8988T (cell line): ENCODE data around the gene GFAP.
A peak's percentile ranks its signal among the peaks of the same experiment; 100 is the strongest.

Experiments
- DNase-seq: peaks from one replicate; pipeline ENCODE4 v3.0.0; 2011

Gene GFAP

GRCh38 chr17:44912763-44913544 lies 2.3 kb downstream of the GFAP start:
- no peak for DNase-seq

DNA sequence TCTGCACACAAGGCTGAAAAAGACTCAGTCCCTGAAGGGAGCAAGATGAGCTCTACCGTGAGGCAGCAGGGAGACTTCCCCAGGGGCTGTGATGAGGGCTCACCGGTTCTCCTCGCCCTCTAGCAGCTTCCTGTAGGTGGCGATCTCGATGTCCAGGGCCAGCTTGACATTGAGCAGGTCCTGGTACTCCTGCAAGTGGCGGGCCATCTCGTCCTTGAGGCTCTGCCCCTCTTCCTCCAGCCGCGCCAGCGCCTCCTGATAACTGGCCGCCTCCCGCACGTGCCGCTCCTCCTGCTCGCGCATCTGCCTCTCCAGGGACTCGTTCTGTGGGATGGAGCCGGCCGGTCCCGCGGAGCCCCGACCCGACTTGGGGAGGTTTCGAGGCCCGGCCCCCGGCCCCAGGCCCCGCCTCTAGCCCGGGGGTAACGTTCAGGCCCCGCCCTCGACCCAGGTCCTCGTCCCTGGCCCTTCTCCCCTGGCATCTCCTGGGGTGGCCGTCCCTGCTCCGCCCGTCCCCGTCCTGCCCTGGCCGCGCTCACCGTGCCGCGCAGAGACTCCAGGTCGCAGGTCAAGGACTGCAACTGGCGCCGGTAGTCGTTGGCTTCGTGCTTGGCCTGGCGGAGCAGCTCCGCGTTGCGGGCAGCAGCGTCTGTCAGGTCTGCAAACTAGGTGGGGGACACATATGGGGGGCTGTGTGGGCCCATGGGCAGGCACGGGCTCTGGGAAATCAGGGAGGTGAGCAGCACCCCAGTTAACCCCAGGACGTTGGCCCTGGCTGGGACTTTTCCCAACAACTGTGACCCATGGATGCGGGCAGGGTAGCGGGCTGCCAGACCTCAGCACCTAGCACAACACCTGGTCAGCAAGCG lies 3.9 kb downstream of the GFAP start:
- peak; percentile 84 for DNase-seq

- no peak for DNase-seq
Observed at GRCh38 chr17:44910231-44911106, 4.8 kb downstream of the GFAP start.

- no peak for DNase-seq
Observed at GRCh38 chr17:44909681-44910144, 5.6 kb downstream of the GFAP start.

GRCh38 chr17:44908761-44909326 lies 6.5 kb downstream of the GFAP start:
- DNase-seq: no peak

DNA sequence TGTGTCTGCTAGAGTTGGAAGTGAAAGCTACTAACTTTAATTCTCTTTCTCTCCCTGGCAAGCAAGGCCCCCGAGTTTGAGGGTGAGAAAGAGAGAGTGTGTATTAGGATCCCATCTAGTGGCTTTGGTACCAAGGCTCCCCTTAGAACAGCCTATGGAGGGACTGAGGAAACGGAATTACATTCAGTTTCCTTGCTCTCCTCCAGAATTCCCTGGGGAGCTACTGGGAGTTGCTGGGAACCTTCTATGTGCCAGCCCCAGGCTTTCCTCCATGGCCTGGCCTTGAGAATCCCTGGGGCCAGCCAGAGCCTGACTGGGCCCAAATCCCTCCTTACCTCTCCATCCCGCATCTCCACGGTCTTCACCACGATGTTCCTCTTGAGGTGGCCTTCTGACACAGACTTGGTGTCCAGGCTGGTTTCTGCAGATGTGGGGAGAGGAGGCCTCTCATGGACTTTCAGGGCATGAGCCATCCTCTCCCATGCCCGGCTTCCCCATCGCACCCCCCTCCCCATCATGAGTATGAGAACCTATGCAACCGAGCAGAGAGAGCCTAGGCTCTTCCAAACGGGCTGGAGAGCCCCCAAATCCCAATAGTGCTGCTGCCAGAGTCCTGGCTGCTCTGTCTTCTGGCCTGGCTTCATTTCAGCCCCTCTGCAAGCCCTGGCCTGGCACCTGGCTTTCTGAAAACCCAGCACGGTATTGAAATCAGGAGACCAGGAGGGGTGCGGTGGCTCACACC lies 7.4 kb downstream of the GFAP start:
- DNase-seq: no peak

GRCh38 chr17:44906763-44907728 lies 8.3 kb downstream of the GFAP start:
- DNase-seq: no peak

DNA sequence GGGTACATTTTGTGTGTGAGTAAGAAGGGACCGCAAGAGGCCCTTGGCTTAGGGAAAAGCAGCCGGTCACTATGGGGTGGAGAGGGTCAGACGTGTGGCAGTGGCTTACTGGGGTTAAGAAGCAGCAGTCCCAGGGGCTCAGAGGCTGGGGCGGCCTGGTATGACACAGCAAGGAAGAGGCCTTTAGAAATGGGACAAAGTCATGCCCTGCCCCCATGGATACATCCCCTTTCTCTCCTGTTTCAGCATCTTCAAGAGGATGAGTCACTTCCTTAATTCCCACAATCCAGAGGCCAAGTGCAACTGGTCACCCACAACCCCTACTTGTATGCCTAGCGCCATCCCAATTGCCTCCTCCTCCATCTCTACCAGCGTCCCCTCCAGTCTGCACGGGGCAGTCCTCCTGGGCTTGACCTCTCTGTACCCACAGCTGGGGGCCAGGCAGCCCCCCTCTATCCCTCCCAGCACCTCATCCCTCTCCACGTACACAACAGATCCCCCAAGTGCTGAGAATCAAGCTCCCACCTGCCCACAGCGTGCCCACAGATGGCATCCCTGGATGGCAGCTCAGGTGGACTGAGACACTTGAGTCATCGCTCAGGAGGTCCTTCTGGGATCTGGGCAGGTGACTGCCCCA lies 9.2 kb downstream of the GFAP start:
- DNase-seq: no peak

GRCh38 chr17:44905006-44906000 lies 10.0 kb downstream of the GFAP start:
- DNase-seq: no peak

- no peak for DNase-seq
Observed at GRCh38 chr17:44904001-44904984, 11.0 kb downstream of the GFAP start.

DNA sequence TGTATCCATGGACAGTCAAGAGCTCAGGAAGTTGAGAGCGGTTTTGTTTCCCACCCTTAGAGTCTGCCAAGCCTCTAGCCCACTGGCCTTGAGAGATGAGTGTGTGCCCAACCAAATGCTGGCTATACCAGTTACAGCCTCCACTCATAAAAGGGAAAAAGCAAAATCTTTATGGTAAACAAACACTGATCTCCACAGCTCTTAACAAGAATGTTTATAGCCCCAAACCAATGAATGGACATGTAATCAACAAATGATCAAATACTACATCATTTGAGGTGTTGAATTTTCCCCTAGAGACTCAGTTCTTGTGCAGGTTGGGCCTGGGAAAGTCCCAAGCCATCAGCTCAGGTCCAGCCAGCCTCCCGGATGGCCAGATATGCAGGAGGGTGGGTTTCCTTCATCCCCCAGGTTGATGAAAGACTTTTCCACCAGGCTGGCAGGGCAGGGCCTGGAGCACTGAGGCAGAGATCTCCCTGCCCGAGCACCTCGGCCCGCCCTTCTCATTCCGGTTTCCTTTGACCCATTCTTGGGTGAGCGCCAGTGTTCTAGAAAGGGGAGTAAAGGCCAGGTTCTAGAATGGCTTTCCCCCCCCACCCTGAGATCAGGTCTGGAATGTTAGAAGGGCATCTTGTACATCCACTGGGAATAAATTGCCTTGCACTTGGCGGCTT lies 12.2 kb downstream of the GFAP start:
- no peak for DNase-seq

DNA sequence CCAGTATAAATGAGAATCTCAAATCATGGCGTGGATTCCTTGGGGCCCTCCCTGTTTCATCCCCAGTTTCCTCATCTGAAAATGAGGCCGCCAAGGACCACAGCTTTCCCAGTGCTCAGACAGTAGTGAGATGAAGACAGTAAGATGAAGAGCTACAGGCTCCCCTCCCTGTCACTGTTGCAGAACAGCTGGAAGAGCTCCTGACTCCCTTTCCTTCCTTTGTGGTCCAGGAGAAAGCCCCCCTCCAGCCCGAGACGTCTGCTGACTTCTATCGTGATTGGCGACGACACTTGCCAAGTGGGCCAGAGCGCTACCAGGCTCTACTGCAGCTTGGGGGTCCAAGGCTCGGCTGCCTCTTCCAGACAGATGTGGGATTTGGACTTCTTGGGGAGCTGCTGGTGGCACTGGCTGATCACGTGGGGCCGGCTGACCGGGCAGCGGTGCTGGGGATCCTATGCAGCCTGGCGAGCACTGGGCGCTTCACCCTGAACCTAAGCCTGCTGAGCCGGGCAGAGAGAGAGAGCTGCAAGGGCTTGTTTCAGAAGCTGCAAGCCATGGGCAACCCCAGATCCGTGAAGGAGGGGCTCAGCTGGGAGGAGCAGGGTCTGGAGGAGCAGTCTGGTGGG lies 13.1 kb downstream of the GFAP start:
- DNase-seq: no peak

DNA sequence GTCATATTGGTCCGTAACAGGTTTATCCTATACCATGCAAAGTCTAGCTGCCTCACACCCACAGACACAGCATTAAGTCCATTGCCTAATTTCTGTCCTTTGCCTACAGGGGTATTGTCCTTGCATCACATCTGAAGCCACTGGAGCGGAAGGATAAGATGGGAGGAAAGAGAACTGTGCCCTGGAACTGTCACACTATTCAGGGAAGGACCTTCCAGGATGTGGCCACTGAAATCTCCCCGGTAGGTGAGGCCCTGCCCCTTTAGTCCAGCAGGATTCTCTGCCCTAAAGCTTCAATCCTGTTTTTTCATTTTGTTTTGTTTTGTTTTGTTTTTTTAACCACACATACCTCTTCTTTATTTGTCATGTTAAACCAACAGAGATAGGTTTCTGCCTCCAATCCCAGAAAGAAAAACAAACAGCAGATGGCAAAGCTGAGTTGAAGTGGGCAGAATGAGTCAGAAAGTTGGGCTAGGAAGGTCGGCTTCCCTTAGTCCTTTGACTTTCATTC lies 13.8 kb downstream of the GFAP start:
- DNase-seq: no peak

GRCh38 chr17:44900894-44901293 lies 14.4 kb downstream of the GFAP start:
- no peak for DNase-seq

GRCh38 chr17:44899074-44899782 lies 16.1 kb downstream of the GFAP start, which contains the start of gene EFTUD2:
Gene EFTUD2 (minus strand): TSS chr17:44899445. CDS start chr17:44894521, 4,924 bp downstream.
- no peak for DNase-seq

DNA sequence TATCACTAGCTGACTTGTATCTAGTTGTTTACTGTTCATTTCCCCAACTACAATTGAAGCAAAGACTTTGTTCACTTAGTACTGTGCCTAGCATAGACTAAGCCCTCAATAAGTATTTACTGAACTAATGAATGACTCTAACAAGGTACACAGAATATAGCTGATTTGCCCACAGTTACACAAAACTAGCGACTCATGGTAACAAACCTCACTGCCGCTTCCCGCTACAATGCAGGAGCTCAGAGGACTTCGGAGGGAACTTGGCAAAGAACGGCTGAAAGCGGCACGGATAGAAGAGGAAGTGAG lies 16.6 kb downstream of the GFAP start:
- no peak for DNase-seq
